ENCODE results near the gene MTR. TPM values are rescaled to one million over a fixed set of nuclear protein-coding genes. Genes with fewer than 3 reads are reported as not detected.

Gene MTR
- total RNA-seq: 22.6 TPM

DNA sequence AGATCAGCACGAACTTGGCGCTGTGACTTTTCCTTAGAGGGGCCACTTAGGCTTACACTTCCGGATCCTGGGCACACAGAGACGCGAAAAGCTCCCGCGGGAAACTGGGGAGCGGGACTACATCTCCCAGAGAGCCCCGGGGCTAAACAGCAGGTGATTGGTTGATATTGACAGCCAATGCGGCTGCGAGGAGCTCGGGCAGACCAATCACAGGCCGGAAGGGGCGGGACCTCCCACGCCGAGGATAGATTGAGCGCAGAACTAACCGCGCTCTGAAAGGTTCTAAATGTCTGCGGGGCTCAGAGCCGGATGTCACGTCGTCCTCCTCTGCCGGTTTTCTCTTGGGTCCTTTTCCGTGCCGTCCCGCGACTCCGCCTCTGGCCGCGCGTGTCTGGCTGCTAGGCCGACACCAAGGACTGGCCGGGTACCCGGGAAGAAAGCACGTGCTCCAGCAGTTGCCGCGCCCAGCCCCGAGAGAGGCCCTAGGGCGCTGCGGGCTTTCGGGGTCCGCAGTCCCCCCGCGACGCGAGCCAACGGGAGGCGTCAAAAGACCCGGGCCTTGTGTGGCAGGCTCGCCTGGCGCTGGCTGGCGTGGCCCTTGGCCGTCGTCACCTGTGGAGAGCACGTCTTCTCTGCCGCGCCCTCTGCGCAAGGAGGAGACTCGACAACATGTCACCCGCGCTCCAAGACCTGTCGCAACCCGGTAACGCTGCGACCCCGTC lies at the start of gene MTR:
MTR (plus strand) TSS at position 258 of the 722 bp plus-strand sequence; CDS start at position 670, 412 bp downstream.

Other genes starting within 250 kb of the MTR start
- gene HEATR1, start 190.8 kb upstream of the MTR start, total RNA-seq: 31.6 TPM
- gene ACTN2, start 108.8 kb upstream of the MTR start, total RNA-seq: 9.7 TPM
- not detected for gene MT1HL1, start 209.1 kb downstream of the MTR start, total RNA-seq
- gene RYR2, start 246.9 kb downstream of the MTR start, total RNA-seq: 27.9 TPM

Data from diencephalon (tissue), 1 donor.